SHP77 treated with DMSO at 0.1 percent for 48 hours (cell line): ENCODE results near the gene FRS3.

Source experiments
- DNase-seq: peaks from one replicate; lab custom pipeline; 2025; lab: John Stamatoyannopoulos, UW

The FRS3 gene

DNA sequence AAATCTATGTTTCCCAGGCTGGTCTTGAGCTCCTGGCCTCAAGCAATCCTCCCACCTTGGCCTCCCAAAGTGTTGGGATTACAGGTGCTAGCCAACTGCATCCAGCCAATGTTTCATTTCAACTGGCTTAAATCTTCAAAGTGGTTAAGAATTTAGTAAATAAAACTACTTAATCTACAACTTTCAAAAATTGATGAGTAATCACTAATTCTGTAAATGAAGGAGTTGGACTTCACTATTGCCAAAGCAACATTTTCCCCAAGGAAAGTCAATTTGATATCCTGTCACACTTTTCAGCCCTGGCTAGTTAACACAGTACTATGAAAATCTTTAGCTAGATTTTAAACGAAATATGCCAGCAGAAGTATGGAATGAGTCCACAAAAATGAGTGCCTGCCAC, 11.6 kb upstream of the FRS3 start:
- DNase-seq, result no peak

DNA sequence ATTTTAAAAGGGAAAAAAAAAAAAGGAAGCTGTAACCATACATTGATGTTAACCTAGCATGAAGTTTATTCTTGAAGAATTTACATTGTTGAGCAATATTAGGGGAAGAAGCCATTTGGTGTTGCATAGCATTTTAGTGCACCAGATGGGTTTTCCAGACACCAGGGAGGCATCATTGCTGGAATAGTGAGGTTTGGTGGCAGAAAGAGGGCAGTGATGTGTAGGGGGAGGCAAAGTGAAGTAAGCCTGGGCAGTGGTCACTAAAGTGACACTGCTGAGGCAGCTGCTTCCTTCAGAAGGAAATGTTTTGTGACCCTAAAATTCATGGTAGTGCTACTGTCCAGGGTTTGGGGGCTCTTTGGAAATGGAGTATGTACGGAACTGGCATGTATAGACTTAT, 10.3 kb upstream of the FRS3 start:
- no peak for DNase-seq

GRCh38 chr6:41789390-41789724, 9.7 kb upstream of the FRS3 start:
- no peak for DNase-seq

- peak; percentile 78 for DNase-seq
Observed at GRCh38 chr6:41787219-41787917, 7.7 kb upstream of the FRS3 start, which contains the start of gene TOMM6. TOMM6 (plus strand) TSS chr6:41787694; CDS start chr6:41787698, 4 bp downstream.

DNA sequence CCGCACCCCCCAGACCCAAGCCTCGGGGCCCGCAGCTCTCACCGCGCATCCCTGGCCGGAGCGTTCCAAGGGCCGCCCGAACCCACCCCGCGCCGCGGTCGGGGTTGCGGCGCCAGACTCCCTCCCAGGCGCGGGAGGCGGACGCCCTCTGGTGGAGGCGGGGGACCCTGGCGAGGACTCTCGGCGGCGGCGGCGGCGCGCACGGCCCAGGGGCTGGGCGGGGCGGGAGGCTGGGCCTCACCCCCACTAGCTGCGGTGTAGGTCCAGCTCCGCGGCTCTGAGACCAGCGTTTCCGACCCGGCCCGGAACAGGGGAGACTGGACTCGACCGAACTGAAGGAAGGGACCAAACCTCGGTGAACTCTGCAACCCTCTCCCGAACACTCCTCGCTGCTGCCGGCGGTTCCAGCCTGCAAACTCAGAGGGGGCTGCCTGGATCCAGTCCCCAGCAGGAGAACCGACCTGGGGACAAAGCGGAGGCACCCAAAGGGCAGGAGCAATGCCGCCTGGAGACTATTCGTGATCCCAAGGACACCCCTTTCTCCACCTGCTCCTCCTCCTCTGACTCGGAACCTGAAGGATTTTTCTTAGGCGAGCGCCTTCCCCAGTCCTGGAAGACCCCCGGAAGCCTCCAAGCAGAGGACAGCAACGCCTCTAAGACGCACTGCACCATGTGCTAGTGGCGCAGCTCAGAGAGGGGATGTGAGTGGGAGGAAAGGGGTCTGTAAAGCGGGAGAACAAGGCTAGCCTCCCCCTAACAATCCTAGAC, 6.9 kb upstream of the FRS3 start:
- DNase-seq, result peak; percentile 19

GRCh38 chr6:41785689-41786450, 6.2 kb upstream of the FRS3 start:
- DNase-seq, result no peak

DNA sequence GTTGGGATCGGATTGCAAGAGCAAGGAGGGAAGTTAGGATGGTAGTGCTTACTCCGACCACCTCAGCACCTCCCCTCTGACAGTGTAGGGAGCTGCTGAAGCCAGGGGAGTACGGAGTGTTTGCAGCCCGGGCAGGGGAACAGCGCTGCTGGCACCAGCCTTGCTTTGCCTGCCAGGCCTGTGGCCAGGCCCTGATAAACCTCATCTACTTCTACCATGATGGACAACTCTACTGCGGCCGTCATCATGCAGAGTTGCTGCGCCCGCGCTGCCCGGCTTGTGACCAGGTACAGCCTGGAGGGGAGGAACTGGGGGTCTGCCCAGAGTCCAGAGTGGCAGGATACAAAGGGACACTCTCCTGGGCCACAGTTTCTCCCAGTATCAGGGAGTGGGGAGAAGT, 5.6 kb upstream of the FRS3 start:
- DNase-seq, result no peak

DNA sequence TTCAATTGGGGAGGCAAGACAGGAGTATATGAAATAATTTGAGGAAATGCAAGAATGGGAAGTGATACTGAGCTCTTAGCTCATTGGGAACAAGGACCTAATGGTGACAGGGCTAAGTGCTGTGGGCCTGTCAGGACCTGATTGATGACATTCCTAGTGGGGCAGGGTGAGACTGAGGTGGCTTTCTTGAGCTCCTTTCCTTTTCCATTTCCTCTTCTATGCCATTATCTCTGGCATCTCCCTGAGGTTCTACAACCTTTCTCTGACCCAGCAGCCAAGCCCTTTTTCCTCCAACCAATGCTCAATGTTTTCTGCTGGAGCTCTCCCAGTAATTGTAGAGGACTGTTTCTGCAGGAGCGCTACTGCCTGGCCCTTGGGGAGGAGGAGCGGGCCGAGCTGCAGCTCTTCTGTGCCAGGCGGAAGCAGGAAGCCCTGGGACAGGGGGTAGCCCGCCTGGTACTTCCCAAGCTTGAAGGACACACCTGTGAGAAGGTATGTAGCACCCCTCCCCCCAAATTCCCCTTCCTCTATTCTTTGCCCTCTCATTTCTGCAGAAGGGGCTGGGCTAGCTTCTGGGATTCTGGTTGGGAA, 5.0 kb upstream of the FRS3 start:
- DNase-seq, result no peak

GRCh38 chr6:41783106-41783780, 3.5 kb upstream of the FRS3 start:
- no peak for DNase-seq

GRCh38 chr6:41781366-41781730, 1.6 kb upstream of the FRS3 start:
- no peak for DNase-seq

- DNase-seq, result no peak
Observed at GRCh38 chr6:41780551-41781365, 1.1 kb upstream of the FRS3 start, which contains the start of gene PRICKLE4. PRICKLE4 (plus strand) TSS chr6:41780782; CDS start chr6:41783474, 2,692 bp downstream.

- DNase-seq, result no peak
Observed at GRCh38 chr6:41779336-41779735, 364 bp downstream of the FRS3 start.

DNA sequence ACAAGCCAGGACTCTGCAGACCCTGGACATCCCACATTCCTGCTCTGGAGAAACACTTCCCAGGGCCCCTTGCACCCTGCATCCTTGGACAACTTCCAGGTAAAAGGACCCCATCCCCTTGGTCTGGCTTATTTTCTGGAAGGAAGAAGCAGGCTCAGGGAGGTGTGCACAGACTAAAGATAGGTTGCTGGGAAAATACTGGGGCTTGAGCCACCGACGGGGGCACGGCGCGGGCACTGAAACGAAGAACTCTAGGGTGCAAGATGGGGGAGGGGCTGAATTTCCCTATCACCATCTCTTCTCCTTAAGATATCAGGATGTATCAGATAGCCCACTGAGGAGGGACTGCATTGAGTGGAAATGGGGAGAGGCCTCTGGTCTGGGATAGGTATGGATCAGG, 805 bp downstream of the FRS3 start:
- DNase-seq, result no peak

GRCh38 chr6:41777551-41778285, 2.0 kb downstream of the FRS3 start:
- no peak for DNase-seq

- DNase-seq, result no peak
Observed at GRCh38 chr6:41775293-41775882, 4.3 kb downstream of the FRS3 start.

DNA sequence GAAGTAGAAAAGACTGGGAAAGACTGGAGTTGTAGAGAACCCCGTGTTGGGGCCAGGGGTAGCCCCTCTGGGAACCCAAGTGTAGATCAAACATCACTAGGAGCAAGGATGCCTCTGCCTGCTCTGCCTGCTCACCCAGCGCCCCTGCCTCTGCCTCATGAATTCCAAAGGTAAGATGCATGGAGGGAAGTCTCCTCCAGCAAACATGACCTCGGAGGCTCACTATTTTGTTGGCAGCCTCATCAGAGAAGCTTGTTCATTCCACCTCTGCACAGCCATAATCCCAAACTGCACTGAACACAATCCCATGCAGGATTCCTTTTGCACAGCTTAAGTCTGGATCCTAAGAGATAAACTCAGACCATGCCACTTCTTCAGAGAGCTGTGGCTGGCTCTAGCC, 4.9 kb downstream of the FRS3 start:
- no peak for DNase-seq

- DNase-seq, result no peak
Observed at GRCh38 chr6:41771058-41771983, 8.4 kb downstream of the FRS3 start.

DNA sequence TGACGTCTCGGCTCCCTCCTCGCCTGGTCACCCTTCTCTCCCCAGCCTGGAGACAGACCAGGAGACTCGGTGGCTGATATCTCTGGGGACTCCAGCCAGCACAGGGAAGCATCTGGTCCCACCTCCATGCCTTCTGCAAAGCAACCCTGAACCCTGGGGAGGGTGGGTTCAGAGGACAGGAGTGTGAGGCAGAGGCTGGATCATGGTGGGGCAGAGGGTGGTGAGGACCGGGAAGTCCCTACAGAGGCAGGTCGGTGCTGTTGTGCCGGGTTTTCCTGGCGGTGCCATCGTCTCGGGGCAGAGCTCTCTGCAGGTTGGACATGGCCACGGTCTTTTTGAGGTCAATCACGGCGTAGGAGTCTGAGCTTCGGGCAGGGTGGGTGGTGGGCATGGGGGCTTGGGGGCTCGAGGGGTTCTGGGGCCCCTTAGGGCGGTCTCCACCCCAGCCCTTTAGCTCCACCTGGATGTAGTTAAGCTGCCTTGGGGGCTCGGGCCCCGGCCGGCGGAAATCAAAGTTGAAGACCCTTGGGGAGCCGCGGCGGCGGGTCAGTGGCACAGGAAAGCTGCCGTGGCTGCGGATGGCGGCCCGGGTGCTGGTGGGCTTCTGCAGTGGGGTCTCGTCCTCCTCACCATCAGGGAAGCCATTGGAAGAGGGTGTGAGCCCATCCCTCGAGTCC, 9.2 kb downstream of the FRS3 start:
- DNase-seq, result no peak
